Memory B cell (primary cell): Measurements from ENCODE around the gene DQX1.
A peak's percentile ranks its signal among the peaks of the same experiment; 100 is the strongest.

Experiments used
- ATAC-seq: fragments of 150-1000 bp; cut with Tn5 transposase; 2 replicates; pipeline ENCODE4 v1.10.0; 2021; ENCODE audit warnings: low read depth, mild to moderate bottlenecking, moderate library complexity
- DNase-seq, 2 donors: peaks; one replicate each; pipeline ENCODE4 v3.0.0; 2022; ENCODE audit warnings: low spot score in 2 of 2
- H3K27ac Mint-ChIP-seq: one replicate; pipeline ENCODE4 v1.8.0; 2022; ENCODE audit warnings: mild to moderate bottlenecking, moderate library complexity, mixed read lengths
- H3K27me3 Mint-ChIP-seq: one replicate; pipeline ENCODE4 v1.8.0; 2022; ENCODE audit warnings: mixed read lengths
- H3K36me3 Mint-ChIP-seq: one replicate; pipeline ENCODE4 v1.8.0; 2022; ENCODE audit warnings: mild to moderate bottlenecking, mixed read lengths
- H3K4me1 Mint-ChIP-seq: one replicate; pipeline ENCODE4 v1.8.0; 2022; ENCODE audit warnings: mixed read lengths
- H3K4me3 Mint-ChIP-seq: one replicate; pipeline ENCODE4 v1.8.0; 2022; ENCODE audit warnings: mild to moderate bottlenecking, moderate library complexity, mixed read lengths
- H3K9me3 Mint-ChIP-seq: one replicate; pipeline ENCODE4 v1.8.0; 2022; ENCODE audit warnings: mixed read lengths

Gene DQX1

DNA sequence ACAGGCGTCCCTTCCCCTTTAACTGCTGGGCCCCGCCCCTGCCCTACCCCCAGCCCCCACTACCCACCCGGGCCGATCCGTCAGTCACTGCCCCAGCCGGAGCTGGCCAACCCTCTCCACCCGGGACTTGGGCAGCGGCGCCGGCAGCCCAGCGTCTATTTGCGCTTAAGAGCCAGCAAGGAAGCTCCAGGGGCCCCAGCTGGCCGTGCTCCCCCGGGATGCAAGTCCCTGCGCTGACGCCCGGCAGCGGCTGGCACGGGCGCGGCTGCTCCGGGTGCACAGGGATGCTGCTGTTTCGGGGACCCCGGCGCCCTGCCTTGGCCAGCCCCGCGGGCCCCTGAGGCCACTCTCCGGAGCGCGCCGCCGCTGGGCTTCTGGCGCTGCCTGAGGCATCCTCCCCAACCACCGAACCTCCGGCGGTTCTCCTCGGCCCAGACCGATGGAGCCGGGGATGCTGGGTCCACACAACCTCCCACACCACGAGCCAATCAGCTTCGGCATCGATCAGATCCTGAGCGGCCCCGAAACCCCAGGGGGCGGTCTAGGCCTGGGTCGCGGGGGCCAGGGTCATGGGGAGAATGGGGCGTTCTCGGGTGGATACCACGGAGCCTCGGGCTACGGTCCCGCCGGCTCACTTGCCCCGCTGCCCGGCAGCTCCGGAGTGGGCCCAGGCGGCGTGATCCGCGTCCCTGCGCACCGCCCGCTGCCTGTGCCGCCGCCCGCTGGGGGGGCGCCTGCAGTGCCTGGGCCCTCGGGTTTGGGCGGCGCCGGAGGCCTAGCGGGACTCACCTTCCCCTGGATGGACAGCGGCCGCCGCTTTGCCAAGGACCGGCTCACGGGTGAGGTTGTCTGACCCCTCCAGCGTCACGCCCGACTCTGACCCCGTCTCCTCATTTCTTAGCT lies 11.4 kb downstream of the DQX1 start, which contains the start of gene TLX2:
Gene TLX2, plus strand, starts transcription at position 83 of the 903 bp plus-strand sequence. Its CDS starts 357 bp downstream, at position 440.
- Mint-ChIP-seq H3K4me1 (peaks cover 12% of the 10 kb centered on the region), H3K4me3 (peak within 1 kb of the TSS; percentile 78), H3K36me3 (no peaks in the 10 kb centered on the region), H3K9me3 (no peaks in the 10 kb centered on the region), H3K27me3 (peaks cover 30% of the 10 kb centered on the region), H3K27ac (no peak within 1 kb of the TSS)
- peak; percentile 18 for ATAC-seq
- peak; percentile 26 to 44 for DNase-seq

DNA sequence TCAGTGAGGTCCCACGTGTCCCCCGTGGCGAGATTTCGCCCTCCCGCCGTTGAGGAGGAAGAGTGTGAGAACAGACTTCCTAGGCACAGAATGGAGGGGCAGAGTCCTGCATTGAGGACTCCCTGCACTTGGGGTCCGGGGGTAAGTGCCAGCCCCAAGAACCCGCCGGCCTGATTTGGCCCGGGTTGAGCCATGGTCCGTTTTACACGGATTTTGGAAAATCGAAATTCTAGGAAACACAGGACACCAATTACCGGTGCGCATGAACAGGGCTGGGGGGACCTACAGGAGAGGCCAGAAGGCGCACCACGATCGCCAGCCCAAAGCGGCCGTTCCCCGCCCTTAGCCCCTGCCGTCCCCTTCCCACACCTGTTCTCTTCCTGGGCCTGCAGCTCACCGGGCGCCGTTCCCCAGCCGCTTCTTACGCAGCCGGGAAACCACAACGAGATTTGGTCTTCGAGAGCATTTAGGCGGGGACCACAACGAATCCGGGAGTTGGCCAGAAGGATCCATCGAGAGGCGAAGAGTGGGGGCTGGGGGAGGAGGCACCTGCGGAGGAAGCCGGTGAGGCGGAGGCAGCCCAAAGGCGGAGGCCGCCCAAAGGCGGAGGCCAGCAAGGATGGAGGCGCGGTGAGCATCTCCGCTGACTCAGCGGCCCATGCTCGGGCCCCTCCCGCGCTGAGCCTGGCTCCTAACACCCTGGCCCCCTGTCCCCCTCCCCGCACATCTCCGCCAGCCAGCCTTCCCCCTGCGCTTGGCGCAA lies 12.2 kb downstream of the DQX1 start:
- Mint-ChIP-seq H3K4me3 (peak overlapping the region; percentile 25), H3K36me3 (no peaks in the 10 kb centered on the region), H3K27me3 (peaks cover 26% of the 10 kb centered on the region), H3K27ac (no peak overlapping the region), H3K4me1 (peaks cover 12% of the 10 kb centered on the region), H3K9me3 (no peaks in the 10 kb centered on the region)
- DNase-seq, result peak; percentile 20 to 35
- no peak for ATAC-seq

DNA sequence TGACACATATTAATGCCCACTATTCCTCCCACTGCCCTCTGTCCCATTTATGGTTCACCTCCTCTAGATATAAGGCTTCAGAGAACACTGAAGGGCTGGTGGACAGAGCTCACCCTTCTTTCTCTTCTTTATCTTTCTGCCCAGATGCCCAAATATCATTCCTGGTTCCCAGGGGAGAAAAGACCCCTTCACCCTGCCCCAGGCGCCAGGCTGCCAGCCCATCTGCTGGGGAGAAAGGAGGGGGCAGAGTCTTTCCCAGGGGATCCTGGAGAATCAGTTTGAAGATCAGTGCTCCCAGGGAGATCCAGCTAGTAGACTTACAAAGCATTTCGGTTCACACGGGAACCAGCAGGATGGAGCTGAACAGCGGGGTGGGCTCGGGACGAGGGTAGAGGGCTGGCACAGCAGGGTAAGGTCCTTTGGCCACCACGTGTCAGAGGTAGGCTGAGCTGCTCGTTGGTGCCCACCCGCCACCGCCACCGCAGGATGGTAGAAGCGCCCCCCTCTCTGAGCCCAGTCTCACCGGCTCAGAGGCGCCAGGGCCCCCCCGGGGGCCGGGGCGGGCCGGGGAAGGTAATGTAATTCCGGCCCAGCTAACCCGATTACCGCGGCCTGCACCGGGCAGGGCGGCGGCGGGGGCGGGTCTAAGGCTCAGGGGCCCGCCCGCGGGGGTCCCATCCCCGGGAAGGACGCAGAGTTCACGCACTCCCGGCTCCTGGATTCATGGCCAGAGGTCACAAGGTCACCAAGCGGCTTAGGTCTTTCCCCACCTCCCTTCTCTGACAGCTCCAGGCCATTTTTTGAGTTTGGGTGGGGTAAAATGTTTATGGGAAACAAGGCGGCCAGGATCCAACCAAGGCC lies 13.1 kb downstream of the DQX1 start:
- Mint-ChIP-seq H3K27me3 (peaks cover 20% of the 10 kb centered on the region), H3K4me1 (peaks cover 18% of the 10 kb centered on the region), H3K36me3 (no peaks in the 10 kb centered on the region), H3K27ac (no peak overlapping the region), H3K4me3 (no peak overlapping the region), H3K9me3 (no peaks in the 10 kb centered on the region)
- no peak for ATAC-seq
- peak in 1 of 2 donors; percentile 27 for DNase-seq

DNA sequence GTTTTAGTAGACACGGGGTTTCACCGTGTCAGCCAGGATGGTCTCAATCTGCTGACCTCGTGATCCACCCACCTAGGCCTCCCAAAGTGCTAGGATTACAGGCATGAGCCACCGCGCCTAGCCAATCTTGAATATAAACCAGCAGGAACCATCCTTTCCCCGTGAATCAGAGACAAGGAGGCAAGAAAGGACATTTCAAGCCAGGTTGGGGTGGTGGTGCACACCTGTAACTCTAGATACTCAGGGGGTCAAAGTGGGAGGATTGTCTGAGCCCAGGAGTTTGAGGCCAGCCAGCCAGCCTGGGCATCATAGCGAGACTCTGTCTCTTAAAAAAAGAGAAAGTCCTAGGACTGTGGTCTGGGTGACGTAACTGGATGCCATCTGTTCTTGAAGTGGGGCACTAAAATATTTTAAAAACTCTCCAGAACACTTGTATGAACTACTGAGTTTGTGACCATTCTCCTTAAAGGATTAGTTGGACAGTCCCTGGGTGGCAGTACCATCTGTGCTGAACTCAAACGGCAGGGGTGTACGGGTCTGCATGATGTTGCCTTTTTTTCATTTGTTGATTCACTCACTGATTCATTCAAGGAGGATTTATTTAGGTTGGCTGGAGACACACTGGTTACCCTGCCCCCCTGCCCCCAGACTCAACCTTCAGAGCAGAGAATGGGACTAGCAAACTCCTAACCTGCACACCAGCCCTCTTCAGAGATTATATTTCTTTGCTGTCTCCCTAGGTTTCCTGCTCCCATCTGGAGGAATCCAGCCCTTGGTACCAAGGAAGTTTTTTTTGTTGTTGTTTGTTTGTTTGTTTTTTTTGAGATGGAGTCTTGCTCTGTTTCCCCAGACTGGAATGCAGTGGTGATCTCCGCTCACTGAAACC lies 14.7 kb downstream of the DQX1 start:
- ATAC-seq (no peak), DNase-seq (no peak)
- no peak overlapping the region for H3K27ac Mint-ChIP-seq
- peaks cover 4% of the 10 kb centered on the region for H3K36me3 Mint-ChIP-seq
- peaks cover 17% of the 10 kb centered on the region for H3K4me1 Mint-ChIP-seq
- no peaks in the 10 kb centered on the region for H3K9me3 Mint-ChIP-seq
- H3K4me3 Mint-ChIP-seq, result no peak overlapping the region
- peaks cover 8% of the 10 kb centered on the region for H3K27me3 Mint-ChIP-seq

DNA sequence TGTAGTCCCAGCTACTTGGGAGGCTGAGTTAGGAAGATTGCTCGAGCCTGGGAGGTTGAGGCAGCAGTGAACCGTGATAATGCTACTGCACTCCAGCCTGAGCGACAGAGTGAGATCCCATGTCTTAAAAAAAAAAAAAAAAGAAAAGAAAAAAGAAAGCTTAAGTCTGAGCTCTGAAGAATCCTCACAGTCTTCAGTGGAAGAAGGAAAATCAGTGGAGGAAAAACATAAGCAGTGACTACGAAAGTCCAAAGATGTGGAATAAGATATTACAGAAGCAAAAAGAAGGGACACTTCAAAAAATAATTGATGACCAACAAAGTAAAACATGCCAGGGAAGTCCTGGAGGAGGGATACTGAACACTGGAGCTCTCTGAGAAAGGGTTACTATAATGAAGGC lies 15.8 kb downstream of the DQX1 start:
- no peak overlapping the region for H3K4me3 Mint-ChIP-seq

DNA sequence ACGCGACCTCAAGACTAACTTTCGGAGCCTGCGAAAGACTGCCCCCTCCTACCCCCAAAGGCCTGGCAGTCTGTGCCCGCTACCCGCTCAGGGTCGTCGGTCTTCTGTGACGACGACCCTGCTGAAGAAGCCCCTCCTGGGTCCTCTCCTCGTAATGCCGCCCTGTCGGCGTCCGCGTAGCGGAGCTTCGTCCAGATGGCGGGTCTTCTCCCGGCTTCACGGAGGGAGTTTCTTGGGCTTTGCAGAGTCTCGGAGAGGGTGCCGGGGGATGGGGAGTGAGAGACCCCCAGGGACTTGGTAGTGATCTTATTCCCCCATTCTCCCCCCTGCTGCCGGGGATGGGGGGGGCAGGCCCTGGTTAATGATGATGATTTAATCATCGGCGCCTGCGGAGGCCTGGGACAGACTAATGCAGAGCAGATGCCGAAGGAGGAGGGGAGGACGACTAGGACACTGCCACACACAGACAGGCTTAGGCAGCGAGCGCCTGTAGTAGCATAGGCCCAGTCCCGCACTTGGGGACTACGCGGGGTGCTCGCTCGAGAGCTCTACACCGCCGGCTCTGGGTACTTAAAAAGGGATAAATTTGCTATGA lies 18.0 kb downstream of the DQX1 start:
- peak overlapping the region; percentile 96 for H3K27ac Mint-ChIP-seq
- H3K27me3 Mint-ChIP-seq, result peaks cover 8% of the 10 kb centered on the region
- H3K36me3 Mint-ChIP-seq, result peaks cover 20% of the 10 kb centered on the region
- H3K9me3 Mint-ChIP-seq, result no peaks in the 10 kb centered on the region
- DNase-seq, result peak in 1 of 2 donors; percentile 28
- ATAC-seq, result peak; percentile 6
- peak overlapping the region; percentile 90 for H3K4me3 Mint-ChIP-seq
- H3K4me1 Mint-ChIP-seq, result peaks cover 24% of the 10 kb centered on the region

More for the DNA sequence above, 15.8 kb downstream of the DQX1 start:
- H3K4me1 Mint-ChIP-seq, result peaks cover 19% of the 10 kb centered on the region
- DNase-seq, result no peak
- ATAC-seq, result no peak
- H3K27me3 Mint-ChIP-seq, result peaks cover 7% of the 10 kb centered on the region
- no peaks in the 10 kb centered on the region for H3K9me3 Mint-ChIP-seq
- H3K36me3 Mint-ChIP-seq, result peaks cover 10% of the 10 kb centered on the region
- no peak overlapping the region for H3K27ac Mint-ChIP-seq

DNA sequence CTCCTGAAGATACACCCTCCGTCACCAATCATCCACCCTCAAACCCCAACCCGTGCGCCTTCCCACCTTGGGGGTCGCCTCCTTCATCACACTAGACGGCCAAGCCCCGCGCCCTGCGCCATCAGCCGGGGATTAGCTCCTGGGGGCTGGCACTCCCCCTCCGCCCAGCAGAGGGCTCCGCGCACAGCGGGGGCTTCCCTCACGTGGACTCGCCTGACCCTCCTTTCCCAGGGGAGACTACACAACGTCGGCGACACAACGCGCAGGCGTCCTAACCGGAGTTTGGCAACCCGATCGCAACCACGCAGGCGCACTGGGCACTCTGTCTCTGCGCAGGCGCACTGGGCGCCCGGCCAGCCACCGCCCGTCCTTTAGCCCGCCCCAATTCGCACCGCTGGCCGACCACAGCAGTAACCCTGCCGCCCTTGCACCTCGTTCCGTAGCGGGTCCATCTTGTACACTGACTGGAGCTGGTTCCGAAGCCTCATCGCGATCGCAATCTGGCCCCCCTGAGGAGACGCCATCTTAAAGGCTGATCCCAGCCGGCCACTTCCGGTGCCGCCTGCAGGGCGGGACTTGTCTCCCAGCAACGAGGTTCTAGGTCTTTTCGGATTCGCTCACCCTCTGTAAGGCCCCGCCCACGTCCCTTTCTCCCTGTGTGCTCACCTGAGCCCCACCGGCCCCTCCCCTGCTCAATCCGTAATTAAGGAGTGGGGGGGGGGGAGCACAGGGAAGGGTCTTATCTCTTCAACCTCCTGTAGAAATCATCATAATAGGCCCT lies 18.7 kb downstream of the DQX1 start, which contains the start of gene PCGF1:
Gene PCGF1, minus strand, starts transcription at position 551 of the 781 bp plus-strand sequence. Its CDS starts 27 bp downstream, at position 524.
- Mint-ChIP-seq H3K27ac (peak within 1 kb of the TSS; percentile 96), H3K9me3 (no peaks in the 10 kb centered on the region), H3K4me1 (peaks cover 24% of the 10 kb centered on the region), H3K36me3 (peaks cover 20% of the 10 kb centered on the region), H3K4me3 (peak within 1 kb of the TSS; percentile 90), H3K27me3 (peaks cover 7% of the 10 kb centered on the region)
- ATAC-seq (peak; percentile 90), DNase-seq (peak; percentile 99)

DNA sequence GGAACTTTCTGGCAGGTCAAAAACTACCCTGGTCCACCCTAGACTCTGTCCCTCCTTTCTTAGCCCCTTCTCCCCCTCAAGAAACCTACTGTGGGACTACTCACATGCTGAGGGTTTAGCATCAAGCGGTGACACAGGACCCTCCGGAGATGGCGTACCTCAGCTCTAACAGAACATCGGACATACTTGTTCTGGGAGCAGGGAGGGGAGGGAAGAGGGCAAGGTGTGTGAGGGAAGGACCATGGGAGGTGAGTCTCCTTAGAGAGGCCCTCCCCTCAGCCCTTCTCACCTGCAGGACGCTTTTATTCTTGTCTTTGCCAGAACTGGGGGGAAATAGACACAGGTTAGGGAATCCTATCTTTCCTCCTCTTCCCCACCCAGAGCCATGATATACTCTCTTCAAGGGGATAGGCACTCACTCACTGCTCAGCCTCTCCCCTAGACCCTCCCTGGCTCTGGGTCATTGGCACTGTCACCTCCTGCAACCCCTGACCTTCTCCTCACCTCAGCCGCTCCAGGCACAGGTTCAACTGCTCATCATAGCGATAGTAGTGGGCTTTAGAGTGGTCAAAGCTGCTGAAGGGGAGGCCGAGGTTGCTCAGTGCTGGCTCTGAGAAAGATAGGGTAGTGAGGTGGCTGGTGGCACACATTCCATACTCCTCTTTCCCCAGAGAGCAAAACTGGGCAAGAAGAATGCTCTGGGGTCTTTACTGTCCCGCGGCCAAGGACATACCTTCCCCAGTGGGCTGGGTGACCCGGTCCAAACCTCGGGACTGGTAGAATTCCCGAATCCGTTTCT lies 20.4 kb downstream of the DQX1 start:
- H3K4me1 Mint-ChIP-seq, result peaks cover 27% of the 10 kb centered on the region

DNA sequence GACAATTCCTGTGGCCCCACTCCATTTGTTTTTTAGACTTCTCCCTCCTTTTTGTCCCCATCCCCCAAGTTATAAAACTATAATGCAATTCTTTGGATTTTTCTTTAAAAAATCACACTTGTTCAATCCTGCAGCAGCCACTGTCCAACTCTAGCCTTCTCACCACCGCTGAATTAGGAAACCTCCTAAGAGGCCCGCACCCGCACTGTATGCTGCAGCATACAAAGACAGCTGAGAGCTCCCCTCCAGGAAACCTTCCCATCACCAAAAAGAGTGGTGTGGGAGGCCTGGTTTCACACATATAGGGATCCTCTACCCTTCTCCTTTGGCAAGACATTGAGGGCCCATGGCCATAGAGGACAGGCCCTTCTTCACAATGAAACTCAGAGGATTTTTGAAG lies 21.4 kb downstream of the DQX1 start:
- Mint-ChIP-seq H3K4me1 (peaks cover 27% of the 10 kb centered on the region), H3K27ac (peak overlapping the region; percentile 49), H3K27me3 (peaks cover 15% of the 10 kb centered on the region), H3K9me3 (no peaks in the 10 kb centered on the region), H3K36me3 (peaks cover 20% of the 10 kb centered on the region), H3K4me3 (peak overlapping the region; percentile 66)
- DNase-seq, result no peak
- no peak for ATAC-seq

More for the DNA sequence above, 20.4 kb downstream of the DQX1 start:
- no peak overlapping the region for H3K4me3 Mint-ChIP-seq
- H3K9me3 Mint-ChIP-seq, result no peaks in the 10 kb centered on the region
- no peak for DNase-seq
- peaks cover 11% of the 10 kb centered on the region for H3K27me3 Mint-ChIP-seq
- ATAC-seq, result no peak
- peaks cover 20% of the 10 kb centered on the region for H3K36me3 Mint-ChIP-seq
- no peak overlapping the region for H3K27ac Mint-ChIP-seq

DNA sequence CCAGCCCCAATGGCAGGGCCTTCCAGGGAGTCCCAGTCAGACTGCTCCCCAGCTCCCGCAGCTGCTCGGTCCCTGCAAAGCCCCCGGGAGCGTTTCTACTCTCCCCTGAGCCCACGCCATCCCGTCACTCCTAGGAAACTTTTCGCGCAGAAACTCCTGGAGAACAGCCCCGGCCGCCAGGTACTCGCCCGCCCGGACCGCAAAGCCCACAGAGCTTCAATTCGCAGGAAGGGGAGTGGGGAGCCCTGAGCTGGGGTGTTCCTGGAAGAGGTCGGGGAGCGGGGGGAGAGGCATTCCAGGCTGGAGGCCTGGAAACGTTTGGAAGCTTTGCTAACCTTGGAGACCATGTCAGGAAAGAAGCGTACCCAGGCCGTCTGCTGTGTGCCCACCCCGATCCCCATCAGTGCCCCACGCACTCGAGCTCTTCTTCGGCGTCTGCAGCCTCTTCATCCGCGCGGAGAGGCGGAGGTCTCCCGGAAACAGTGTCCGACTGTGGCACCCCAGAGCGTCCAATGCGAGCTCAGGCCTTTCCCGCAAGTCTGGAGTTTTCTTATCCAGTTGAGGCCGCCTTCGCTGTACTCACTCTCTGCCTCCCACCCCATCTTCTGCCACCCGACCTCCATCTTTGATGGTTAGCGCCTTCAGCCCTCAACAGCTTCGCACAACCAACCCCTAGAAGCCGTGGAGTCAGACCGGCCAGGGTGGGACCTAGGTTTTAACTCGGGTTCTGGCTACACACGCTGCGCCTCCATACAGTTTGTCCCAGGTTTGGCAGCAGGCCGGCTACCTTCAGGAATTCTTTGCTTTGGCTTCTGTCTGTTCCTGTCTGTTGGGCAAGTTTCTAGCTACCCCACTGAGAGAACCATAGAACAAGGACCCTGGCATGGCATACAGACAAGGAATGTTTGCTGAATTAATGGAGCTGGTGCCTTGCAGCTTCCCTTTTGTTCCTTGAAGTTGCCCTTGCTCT lies 22.2 kb downstream of the DQX1 start:
- Mint-ChIP-seq H3K27ac (peak overlapping the region; percentile 49), H3K4me1 (peaks cover 33% of the 10 kb centered on the region)

More for the DNA sequence above, 22.2 kb downstream of the DQX1 start:
- no peak for DNase-seq
- Mint-ChIP-seq H3K4me3 (peak overlapping the region; percentile 72), H3K27me3 (peaks cover 19% of the 10 kb centered on the region), H3K36me3 (peaks cover 20% of the 10 kb centered on the region), H3K9me3 (no peaks in the 10 kb centered on the region)
- no peak for ATAC-seq
